Mesenteric fat pad (tissue), 1 donor: ENCODE data around the gene RBM47. TPM values are rescaled to one million over a fixed set of nuclear protein-coding genes. Genes with fewer than 3 reads are reported as not detected.
"Not testable (repeated sequence)": the region's sequence is repeated elsewhere in the genome, so short reads cannot be mapped to it uniquely, and the experiment has no call there.

Experiments
- DNase-seq: peaks from one replicate; pipeline ENCODE4 v3.0.0-alpha.2; 2020; ENCODE audit warnings: low spot score
- total RNA-seq: library from RNA; stranded (reverse); fragmentation: NEBNext Ultra II Directional; extraction: Animal tissue kit (Norgen Biotek cat#: 25700); gene quantifications from one replicate; pipeline ENCODE4 v1.2.1, GENCODE V29; 2021
- donor health status: DM: yes; HTN: yes; CAD: no.

Gene RBM47
- total RNA-seq, 1 donor from 2014 or later = 53.3 TPM

DNA sequence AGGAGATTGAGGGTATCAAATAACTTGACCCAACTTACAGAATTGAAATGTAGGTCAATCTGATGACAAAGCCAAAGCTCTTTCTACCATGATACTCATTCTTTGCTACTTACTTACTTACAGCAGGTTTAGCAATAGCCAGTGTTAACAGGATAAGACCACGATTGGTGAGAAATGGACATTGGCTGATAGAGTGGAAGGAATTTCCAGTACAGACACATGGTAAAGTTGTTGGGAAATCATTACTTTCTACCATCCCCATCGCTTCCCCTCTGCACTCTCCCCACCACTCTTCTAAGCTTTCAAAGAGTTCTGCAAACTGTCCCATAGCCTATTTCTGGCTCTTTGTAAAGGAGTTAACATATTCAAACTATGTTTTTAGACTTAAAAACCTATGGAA is 174.8 kb downstream of the RBM47 start:
- no peak for DNase-seq

DNA sequence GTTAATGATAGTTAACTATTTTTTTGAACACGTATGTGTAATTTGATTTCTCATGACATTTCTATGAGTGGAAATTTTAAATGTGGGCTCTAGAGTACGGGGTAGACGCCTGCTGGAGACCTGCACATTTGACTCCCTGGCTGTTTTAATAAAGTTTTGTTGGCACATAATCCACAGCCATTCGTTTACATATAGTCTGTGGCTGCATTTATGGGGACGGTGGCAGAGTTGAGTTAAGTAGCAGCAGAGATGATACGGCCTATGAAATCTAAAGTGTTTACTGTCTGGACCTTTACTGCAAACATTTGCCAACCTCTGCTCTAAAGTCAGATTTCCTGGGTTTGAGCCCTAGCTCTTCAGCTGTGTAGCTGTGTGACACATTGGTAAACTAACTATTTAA is 175.8 kb downstream of the RBM47 start:
- no peak for DNase-seq

DNA sequence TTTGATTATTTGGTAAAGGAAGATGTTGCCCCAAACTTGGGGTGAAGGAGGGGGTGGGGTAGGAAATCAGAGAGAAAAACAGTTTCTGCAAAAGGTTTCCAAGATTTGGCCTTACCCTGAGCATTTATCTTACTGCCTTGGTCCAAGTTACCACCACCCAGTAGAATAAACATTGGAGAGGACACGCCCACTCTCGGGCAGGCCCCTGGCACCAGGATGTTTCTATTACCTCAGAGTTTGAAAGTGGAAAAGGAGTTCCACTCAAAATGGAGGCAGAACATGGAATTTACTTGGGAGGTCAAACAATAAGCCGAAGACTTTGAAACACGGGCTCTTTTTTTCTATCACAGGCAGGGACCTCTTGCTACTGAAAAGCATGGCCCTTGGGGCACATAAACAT is 180.8 kb downstream of the RBM47 start:
- no peak for DNase-seq

DNA sequence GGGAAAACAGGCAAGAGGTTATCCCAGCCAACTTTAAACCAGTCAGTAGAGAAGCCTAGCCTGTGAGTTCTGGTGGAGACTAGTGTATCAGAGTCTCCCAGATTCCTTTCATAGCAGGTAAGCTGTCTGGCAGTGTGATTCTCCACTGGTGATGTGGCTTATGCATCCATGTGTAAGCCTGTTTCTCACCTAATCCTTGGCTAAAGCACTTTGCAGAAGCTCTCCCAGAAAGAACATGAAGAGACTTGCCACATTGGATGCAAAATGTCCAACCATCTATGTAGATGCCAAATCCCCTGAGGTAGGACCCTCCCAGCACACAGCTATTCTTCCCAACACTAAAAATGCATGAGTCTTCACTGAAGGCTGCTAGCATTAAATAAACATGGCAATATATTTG is 182.8 kb downstream of the RBM47 start:
- DNase-seq = no peak

DNA sequence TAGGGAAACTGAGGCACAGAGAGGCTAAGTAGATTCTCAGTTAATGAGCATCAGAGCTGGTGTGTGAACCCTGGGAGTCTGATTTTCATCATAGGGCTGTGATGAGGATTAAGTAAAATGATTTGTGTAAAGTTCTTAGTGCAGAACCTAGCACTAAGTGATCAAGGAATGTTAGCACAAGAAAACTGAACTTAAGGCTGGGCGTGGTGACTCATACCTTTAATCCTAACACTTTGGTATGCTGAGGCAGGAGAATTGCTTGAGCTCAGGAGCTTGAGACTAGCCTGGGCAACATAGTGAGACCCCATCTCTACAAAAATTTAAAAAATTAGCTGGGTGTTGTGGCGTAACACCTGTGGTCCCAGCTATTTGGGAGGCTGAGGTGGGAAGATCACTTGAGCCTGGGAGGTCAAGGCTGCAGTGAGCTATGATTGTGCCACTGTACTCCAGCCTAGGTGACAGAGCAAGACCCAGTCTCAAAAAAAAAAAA is 183.4 kb downstream of the RBM47 start:
- not testable (repeated sequence) for DNase-seq

DNA sequence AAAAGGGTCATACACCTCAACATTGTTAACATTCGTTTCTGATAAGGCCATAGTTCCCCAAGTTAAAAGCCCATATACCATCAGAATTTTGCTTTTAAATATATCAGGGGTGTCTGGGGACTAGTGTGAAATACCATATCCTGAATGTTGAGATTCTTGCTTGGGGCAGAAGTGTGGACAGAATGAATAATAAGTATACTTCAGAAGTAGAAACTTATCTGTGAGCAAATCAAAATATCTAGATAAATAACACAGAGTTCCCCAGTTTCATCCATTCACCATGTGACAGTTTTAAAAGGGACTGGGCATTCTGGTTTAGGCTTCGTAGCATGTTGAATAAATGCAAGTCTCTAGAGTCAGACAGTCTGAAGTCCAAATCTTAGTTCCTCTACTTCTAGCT is 184.0 kb downstream of the RBM47 start:
- DNase-seq = no peak

DNA sequence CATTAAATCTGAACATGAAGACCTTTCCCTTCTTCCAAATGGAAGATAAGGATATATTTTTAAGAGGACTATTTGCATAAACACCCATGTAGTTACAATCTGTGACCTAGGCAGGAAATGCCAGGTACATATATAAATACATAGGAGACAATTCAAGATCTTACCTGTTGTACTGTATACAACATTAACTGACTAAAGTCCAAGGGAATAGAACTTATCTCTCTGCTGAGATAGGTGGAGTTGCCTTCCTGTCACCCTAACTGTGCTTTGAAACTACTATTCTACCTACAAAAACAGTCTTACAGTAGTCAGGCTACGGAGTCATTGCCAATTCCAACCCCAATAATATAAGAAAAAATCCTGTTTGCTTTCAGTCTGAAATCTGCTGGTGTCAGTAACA is 188.2 kb downstream of the RBM47 start:
- DNase-seq = no peak

DNA sequence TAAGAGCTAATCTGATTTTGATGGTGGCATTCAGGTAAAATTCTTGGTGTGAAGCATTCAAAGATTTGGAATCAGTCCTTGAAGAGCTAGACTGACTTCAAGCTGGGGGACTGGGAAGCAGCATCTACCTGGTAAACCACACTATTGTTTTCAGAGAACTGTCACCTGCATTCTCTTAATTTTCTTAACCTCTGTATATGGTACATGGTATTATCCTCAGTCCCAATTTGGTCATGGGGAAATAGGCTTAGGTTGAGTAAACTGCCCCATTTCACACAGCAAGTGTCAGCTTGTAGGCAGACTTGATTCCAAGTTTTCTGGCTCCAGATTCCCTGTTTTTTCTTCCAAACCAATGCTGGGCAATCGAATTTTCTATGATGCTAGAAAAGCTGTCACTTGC is 190.1 kb downstream of the RBM47 start:
- DNase-seq = no peak

DNA sequence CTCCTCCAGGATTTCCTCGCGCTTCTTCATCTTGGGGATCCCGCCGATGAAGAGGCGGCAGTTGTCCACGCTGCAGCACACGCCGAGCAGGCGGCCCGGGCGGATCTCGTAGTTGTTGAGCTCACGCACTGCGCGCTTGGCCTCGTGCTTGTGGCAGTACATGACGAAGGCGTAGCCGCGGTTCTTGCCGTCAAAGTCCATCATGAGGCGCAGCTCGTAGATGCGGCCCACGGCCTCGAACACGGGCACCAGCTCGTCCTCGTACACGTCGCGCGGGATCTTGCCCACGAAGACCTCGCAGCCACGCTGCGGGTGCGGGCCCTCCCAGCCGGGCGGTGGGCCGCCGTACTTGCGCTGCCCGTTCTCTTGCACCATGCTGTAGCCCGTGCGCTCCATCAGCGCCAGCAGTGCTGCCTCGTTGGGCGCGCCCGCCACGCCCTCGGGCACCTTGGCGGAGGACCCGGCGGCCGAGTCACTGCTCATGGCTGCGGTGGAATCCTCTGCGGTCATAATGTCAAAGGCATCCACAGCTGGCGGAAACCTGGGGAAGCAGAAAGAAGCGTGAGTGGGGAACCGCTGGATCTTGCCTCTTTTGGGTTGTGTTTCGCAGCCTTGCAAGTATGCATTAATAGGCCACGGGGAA is 191.2 kb downstream of the RBM47 start:
- no peak for DNase-seq

DNA sequence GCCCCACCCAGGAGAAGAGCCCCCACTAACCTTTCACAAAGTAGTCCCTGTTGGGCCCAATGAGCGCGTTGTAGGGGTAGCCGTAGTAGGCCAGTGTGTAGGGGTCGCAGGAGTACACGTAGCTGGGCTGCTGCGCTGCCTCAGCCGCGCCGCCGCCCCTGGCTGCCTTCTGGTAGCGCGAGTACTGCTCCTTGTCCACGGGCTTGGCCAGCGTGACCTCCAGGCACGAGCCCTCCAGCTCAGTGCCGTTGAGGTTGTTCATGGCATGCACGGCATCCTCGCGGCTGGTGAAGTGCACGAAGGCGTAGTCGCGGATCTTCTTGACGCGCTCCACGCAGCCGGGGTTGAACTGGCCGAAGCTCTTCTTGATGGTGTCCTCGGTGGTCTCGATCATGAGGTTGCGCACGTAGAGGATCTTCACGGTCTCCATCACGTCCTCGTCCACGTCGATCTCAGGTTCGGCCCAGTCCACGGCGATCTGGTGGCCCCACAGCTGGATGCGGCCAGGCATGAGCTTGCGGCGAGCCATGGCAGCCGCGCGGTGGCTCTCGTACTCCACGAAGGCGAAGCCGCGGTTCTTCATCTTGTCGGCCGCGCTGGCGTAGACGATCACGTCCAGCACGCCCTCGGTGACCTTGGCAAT is 191.8 kb downstream of the RBM47 start:
- DNase-seq = no peak

DNA sequence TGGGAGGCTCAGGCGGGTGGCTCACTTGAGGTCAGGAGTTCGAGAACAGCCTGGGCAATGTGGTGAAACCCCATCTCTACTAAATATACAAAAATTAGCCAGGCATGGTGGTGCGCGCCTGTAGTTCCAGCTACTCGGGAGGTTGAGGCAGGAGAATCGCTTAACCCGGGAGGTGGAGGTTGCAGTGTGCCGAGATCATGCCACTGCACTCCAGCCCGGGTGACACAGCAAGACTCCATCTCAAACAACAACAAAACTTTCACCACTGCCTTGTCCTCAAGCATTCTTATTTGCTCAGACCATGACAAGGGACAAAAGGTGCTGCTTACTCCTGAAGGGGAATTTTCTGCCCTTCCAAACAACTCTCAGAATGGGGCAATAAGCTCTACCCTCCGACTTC is 194.4 kb downstream of the RBM47 start:
- not testable (repeated sequence) for DNase-seq

DNA sequence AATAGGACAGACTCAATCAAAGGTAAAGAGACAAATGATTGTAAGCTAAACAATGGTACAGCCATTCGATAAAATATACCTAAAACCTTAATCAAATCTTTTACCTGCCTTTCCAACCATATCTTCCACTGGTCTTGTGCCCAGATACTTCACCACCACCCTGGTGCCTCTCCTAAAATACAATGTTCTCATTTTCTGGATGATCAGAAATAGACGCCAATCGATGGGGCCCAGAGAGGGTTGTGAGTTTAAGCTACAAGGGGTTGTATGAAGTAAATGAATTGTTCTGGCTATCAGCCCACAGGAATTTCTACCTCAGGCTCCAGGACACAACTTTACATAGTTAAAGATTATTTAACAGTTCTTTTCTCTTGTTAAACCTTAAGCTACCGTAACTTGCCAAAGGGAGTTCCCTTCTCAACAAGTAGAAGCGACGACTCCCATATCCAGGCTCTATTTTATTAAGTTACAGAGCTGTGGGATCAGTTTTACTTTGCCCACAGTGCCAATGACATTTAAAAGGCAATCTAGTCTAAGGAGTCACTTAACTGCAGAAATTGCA is 195.5 kb downstream of the RBM47 start:
- no peak for DNase-seq

DNA sequence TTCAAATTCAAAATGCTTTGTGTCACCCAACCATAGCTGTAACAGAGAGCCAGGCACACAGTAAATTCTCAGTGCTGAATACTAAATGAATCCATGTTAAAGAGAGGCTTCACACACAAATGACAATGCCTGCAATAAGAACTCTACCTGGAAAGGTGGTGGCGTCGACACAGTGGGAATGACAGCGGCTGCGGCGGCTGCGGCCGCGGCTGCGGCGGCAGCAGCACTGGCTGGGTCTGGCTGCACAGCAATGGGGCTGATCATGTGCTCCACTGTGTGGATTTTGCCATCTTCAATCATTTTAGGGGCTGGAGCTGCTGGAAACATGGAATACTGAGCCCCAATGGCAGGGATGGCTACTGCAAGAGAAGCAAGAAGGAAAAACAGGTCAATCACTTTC is 197.2 kb downstream of the RBM47 start:
- DNase-seq = no peak

DNA sequence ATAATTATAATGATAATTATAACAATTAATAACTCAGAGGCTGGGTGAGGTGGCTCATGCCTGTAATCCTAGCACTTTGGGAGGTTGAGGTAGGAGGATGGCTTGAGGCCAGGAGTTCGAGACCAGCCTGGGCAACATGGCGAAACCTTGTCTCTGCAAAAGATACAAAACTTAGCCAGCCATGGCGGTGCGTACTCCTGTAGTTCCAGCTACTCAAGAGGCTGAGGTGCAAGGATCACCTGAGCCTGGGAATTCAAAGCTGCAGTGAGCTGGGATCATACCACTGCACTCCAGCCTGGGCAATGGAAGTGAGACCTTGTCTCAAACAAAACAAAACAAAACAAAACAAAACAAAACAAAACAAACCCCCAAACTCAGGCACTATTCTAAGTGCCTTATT is 201.8 kb downstream of the RBM47 start:
- DNase-seq = not testable (repeated sequence)

DNA sequence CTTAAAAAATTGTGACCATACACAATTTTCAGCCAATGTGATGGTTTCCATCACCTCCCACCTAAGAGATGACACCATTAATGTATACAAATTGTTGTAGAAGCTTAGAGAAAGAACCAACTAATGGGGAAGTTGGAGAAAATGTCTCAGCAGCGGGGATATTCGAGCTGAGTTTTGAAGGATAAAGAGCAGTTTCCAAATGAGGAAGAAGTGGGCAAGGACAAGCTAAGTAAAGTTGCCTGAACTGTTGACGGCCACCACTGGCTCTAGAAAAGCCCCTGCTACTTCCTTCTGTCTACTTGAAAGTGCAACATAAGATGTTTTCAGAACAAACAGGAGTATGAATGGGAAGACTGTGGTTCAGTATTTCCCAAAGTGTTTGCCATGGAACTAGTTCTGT is 202.5 kb downstream of the RBM47 start:
- DNase-seq = no peak

DNA sequence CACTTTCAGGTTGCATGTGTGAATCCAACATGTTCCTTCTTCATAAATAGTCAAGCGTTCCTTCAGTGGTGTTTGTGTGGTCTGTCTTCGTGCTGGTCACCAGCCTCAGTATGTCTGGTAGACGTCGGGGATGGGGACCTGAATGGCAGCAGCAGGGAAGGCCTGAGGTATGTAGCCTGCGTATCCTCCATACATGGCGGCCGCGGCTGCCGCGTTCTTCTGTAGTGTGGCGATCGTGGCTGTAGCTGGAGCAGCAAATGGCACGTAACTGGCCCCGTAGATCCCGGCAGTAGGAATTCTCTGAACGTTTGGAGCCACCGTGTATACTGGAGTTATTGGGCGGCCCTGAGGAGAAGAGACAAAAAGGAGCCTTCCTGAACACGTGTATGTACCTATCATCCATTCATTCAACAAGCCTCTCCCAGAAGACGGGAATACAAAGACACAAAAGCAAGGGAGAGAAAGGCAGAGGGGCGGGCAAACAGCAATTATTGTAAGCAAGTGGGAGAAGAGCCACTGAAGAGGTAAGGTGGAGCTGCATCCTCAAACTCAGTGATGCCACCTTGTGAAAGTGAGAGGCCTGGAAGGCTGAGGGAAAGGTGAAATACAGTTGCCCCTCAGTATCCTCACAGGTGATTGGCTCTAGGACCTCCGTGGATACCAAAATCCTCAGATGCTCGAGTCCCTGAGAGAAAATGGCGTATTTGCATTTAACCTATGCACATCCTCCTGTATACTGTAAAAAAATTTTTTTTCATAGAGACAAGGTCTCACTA is 203.7 kb downstream of the RBM47 start:
- no peak for DNase-seq

DNA sequence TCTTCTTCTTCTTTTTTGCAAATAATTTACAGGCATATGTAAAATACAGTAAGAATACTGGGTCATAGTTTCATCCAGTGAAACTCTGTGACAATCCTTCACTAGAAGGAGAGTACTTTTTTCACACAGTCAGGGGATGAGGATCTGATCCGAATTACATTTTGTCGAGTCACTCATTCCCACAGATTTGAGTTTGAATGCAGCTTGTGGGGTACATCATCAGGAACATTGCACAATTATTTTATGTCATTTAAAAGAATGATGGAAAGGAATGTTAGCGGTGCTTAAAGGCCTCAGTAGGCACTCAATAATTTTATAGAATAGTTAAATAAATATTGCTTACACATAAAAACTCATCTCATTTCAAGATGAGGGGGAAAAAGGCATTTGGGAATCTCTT is 205.9 kb downstream of the RBM47 start:
- DNase-seq = no peak

DNA sequence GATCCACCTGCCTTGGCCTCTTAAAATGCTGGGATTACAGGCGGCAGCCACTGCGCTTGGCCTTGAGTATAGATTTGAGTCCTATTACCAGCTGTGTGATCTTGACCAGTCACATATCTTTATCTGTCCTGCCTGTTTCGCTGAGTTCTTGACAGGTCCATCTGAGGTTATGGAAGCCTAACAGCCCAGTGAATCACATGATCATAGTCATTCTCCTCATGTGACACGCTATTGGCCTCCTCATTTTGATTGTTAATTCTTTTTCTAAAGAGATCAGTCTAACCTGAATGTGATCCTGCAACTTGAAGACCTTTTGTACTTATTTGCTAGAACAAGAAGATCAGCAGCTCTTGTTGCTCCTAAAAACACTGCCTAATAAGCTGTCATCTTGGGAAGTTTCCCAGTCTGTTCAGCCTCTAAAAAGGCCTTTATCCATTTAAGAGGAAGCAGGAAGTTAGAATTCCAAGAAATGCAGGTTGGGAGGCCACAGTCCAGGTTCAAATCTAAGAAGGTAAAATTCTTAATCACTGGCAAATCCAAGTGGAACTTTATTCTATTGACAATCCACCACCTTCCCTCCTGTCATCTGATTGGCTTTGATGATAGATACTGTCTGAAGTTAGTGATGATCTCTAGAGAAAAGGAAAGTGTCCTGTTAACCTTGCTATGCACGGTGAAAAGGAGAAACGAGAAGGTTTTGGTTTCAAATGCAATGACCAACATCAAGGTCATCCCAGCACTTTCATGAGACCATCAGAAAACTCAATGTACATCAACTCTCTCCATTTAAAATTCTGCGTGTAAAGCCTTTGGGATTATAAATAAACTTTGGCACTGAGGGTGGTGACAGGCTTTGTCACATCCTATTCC is 207.6 kb downstream of the RBM47 start:
- no peak for DNase-seq

DNA sequence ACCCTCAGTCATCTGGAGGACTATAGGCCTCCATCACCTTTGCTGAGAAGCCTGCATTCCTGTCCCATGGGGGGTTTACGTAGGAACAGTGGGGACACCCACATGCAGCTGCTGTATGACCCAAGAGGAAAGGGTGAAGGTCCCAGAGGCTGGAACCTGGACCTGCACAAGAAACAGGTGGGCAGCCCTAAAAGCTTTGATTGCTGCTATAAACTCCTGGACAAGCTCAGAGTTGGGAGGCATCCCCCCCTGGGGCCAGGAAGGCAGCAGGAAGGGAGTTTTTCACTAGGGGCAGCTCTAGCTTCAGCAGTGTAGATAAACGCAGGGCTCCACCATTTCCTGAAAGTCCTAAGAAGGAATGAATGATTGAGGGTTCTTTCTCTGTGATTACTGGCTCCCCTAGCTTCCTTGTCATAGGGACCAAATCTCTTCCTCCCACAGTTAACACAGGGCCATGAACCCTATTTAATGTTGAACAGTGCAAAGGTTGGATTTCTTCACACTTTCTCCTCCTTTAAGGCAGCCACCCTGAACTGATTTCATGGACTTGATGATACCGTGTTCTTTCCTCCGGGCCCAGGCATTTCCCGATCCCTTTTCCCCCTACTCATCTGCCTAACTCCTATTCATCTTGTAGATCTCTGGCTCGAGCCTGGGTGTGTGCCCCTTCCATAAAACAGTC is 210.3 kb downstream of the RBM47 start:
- DNase-seq = no peak

DNA sequence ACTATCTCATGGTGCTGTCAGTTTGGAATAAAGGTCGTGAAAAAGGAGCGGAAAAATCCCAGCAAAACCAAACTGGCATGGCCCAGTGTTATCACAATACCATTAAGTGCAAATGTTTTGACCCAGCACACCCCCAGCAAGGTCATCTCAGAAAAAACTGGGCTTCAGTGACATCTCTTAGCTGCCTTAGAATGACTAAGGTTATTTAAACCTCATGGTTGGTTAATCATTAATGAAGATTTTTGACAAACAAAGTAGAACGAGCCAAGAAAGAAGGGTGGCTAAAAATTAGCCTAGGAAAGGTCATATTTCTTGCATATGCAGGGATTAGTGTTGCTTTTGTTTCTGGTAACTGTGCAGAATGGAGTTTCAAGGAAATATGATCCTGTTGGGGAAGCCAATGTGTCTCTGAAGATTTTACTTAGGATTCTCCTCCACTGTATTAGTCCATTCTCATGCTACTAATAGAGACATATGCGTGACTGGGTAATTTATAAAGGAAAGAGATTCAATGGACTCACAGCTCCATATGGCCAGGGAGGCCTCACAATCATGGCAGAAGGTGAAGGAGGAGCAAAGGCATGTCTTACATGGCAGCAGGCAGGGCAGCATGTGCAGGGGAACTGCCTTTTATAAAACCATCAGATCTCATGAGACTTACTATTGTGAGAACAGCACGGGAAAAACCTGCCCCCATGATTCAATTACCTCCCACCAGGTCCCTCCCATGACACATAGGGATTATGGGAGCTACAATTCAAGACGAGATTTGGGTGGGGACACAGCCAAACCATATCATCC is 211.0 kb downstream of the RBM47 start:
- no peak for DNase-seq
